Peyer's patch (tissue), 4 donors: Measurements from ENCODE around the gene NNMT. TPM values are rescaled to one million over a fixed set of nuclear protein-coding genes. Genes with fewer than 3 reads are reported as not detected.
A peak's percentile ranks its signal among the peaks of the same experiment; 100 is the strongest.

Experiments used
- DNase-seq, 3 donors: peaks; one replicate each; pipeline ENCODE4 v3.0.0-alpha.2; 2017 to 2019
- H3K27ac ChIP-seq, 4 donors: fragments of 200-600 bp; sonication (generic); one replicate each; pipeline ENCODE4 v1.5.1; 2016 to 2019
- H3K27me3 ChIP-seq, 2 donors: fragments of 200-600 bp; sonication (generic); one replicate each; pipeline ENCODE4 v1.5.1; 2019
- H3K36me3 ChIP-seq, 3 donors: fragments of 200-600 bp; sonication (generic); one replicate each; pipeline ENCODE4 v1.5.1; 2016 to 2019
- H3K4me1 ChIP-seq, 4 donors: fragments of 200-600 bp; sonication (generic); one replicate each; pipeline ENCODE4 v1.5.1; 2016 to 2019
- H3K4me3 ChIP-seq, 4 donors: fragments of 200-600 bp; sonication (generic); 1 replicate in 3 of 4; 2 replicates in 1 of 4; pipeline ENCODE4 v1.5.1; 2016 to 2019; ENCODE audit warnings: mild to moderate bottlenecking in 1 of 4
- H3K9me3 ChIP-seq, 4 donors: fragments of 200-600 bp; sonication (generic); one replicate each; pipeline ENCODE4 v1.5.1; 2016 to 2019; ENCODE audit warnings: mild to moderate bottlenecking in 1 of 4
- POLR2A ChIP-seq, 2 donors: fragments of 450-650 bp; IDR thresholded peaks; one replicate each; pipeline ENCODE4 v1.5.1; 2017; ENCODE audit warnings: antibody characterized with exemption in 2 of 2, mild to moderate bottlenecking in 2 of 2, moderate library complexity in 2 of 2
- total RNA-seq, 4 donors: library from RNA; depleted of rRNA; stranded (reverse); fragments of >200 nt; gene quantifications; one replicate each; pipeline ENCODE4 v1.1.0, GENCODE V29; 2016
- TF ChIP-seq, protein P1 (sequence below), 6 experiments: fragments of 450-650 bp in 4 of 6; fragments of 200-600 bp in 2 of 6; sonication (generic) in 1 of 6; IDR thresholded peaks; one replicate each; pipeline ENCODE4 v1.5.1; 2017 to 2019; ENCODE audit warnings: antibody characterized with exemption in 6 of 6, mild to moderate bottlenecking in 3 of 6, moderate library complexity in 1 of 6

Gene NNMT
- total RNA-seq, 4 donors from 2014 or later, result 43.6 to 413 (median 187) TPM

DNA sequence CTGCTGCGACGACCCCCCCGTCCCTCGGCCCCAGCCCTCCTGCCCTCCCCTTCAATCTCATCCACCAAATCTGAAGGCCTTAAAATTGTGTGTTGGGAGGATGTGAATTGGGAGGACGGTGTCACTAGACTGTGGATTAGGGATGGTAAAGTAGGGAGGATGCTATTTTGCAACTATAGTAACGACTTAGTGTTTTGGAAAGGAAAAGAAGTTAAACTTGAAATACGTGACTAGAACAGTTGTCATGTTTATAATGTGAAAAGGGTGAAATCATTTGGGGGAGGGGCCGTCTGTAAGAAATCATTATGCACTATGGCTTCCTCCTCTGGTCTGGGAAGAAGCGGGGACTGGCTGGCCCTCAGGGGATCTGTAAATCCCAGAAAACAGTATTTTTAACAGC, 43.4 kb upstream of the NNMT start:
- no peak for TF ChIP-seq POLR2A (IDR thresholded peaks at IDR 0.05)
- TF ChIP-seq, protein P1, sequence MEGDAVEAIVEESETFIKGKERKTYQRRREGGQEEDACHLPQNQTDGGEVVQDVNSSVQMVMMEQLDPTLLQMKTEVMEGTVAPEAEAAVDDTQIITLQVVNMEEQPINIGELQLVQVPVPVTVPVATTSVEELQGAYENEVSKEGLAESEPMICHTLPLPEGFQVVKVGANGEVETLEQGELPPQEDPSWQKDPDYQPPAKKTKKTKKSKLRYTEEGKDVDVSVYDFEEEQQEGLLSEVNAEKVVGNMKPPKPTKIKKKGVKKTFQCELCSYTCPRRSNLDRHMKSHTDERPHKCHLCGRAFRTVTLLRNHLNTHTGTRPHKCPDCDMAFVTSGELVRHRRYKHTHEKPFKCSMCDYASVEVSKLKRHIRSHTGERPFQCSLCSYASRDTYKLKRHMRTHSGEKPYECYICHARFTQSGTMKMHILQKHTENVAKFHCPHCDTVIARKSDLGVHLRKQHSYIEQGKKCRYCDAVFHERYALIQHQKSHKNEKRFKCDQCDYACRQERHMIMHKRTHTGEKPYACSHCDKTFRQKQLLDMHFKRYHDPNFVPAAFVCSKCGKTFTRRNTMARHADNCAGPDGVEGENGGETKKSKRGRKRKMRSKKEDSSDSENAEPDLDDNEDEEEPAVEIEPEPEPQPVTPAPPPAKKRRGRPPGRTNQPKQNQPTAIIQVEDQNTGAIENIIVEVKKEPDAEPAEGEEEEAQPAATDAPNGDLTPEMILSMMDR (IDR thresholded peaks at IDR 0.05), result no peak
- Histone ChIP-seq H3K27ac (no peak overlapping the region), H3K4me3 (no peak overlapping the region), H3K27me3 (no peaks in the 10 kb centered on the region), H3K36me3 (peaks cover 0 to 53% (median 0%) of the 10 kb centered on the region in 3 donors), H3K4me1 (peaks cover 0 to 10% (median 0%) of the 10 kb centered on the region in 4 donors), H3K9me3 (no peaks in the 10 kb centered on the region)
- no peak for DNase-seq

DNA sequence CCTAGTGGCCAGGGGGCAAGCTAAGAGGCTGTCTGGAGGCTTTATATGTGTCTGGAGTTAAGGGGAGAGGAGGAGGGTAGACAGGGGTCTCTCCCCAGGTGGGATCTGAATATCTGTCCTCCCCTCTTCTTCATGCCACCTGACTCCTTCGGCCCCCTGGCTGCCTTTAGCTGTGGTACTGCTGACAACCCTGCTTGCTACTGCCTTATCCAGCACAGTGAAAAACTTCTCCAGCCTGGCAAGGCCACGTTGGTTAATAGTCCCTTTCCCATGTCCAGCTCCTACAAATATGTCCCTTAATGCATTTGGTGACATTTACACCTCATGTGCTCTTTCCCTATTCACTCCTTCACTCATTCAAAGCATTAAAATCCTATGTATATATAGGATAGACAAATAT, 42.4 kb upstream of the NNMT start:
- Histone ChIP-seq H3K36me3 (peaks cover 0 to 43% (median 0%) of the 10 kb centered on the region in 3 donors), H3K4me3 (no peak overlapping the region), H3K27me3 (no peaks in the 10 kb centered on the region), H3K27ac (no peak overlapping the region), H3K4me1 (peaks cover 0 to 18% (median 0%) of the 10 kb centered on the region in 4 donors), H3K9me3 (no peaks in the 10 kb centered on the region)
- no peak for DNase-seq
- TF ChIP-seq POLR2A (IDR thresholded peaks at IDR 0.05), result no peak
- TF ChIP-seq, protein P1 (IDR thresholded peaks at IDR 0.05), result peak in 1 of 6 experiments; percentile 8

DNA sequence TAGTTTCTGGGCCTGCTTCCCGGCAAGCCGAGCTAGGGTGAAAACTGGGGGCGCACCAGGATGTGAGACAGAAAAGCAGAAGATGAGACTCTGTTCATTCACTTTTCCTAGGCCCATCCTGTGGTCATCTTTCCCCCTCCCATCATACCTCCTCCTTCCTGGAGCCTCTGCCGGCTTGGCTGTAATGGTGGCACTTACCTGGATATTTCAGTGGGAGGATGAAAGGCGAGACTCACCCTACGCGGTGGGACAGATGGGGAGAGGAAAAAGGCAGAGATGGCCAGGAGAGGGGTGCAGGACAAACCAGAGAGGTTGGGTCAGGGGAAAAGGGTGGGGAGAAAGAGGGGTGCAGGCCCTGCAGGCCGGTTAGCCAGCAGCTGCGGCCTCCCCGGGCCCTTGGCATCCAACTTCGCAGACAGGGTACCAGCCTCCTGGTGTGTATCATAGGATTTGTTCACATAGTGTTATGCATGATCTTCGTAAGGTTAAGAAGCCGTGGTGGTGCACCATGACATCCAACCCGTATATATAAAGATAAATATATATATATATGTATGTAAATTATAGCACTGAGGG, 41.5 kb upstream of the NNMT start:
- no peak overlapping the region for H3K4me3 ChIP-seq
- H3K4me1 ChIP-seq, result peaks cover 0 to 23% (median 4%) of the 10 kb centered on the region in 4 donors
- DNase-seq, result no peak
- H3K36me3 ChIP-seq, result peaks cover 0 to 38% (median 0%) of the 10 kb centered on the region in 3 donors
- TF ChIP-seq POLR2A (IDR thresholded peaks at IDR 0.05), result no peak
- TF ChIP-seq, protein P1 (IDR thresholded peaks at IDR 0.05), result no peak
- no peak overlapping the region for H3K27ac ChIP-seq
- no peaks in the 10 kb centered on the region for H3K27me3 ChIP-seq
- no peaks in the 10 kb centered on the region for H3K9me3 ChIP-seq

DNA sequence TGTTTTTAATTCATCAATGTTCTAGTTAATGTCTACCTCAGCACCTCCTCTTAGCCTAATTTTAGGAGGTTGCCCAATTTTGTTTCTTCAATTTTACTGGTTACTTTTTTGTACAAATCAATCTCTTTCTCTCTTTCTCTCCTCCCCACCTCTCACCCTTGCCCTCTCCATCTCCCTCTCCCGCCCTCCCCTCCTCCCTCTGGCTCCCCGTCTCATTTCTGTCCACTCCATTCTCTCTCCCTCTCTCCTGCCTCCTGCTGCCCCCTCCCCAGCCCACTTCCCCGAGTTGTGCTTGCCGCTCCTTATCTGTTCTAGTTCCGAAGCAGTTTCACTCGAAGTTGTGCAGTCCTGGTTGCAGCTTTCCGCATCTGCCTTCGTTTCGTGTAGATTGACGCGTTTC, 40.9 kb upstream of the NNMT start:
- no peaks in the 10 kb centered on the region for H3K9me3 ChIP-seq
- H3K27ac ChIP-seq, result no peak overlapping the region
- peaks cover 0 to 32% (median 0%) of the 10 kb centered on the region in 3 donors for H3K36me3 ChIP-seq
- H3K27me3 ChIP-seq, result no peaks in the 10 kb centered on the region
- TF ChIP-seq, protein P1 (IDR thresholded peaks at IDR 0.05), result no peak
- no peak for TF ChIP-seq POLR2A (IDR thresholded peaks at IDR 0.05)
- H3K4me1 ChIP-seq, result peaks cover 0 to 25% (median 5%) of the 10 kb centered on the region in 4 donors
- no peak for DNase-seq
- H3K4me3 ChIP-seq, result no peak overlapping the region

DNA sequence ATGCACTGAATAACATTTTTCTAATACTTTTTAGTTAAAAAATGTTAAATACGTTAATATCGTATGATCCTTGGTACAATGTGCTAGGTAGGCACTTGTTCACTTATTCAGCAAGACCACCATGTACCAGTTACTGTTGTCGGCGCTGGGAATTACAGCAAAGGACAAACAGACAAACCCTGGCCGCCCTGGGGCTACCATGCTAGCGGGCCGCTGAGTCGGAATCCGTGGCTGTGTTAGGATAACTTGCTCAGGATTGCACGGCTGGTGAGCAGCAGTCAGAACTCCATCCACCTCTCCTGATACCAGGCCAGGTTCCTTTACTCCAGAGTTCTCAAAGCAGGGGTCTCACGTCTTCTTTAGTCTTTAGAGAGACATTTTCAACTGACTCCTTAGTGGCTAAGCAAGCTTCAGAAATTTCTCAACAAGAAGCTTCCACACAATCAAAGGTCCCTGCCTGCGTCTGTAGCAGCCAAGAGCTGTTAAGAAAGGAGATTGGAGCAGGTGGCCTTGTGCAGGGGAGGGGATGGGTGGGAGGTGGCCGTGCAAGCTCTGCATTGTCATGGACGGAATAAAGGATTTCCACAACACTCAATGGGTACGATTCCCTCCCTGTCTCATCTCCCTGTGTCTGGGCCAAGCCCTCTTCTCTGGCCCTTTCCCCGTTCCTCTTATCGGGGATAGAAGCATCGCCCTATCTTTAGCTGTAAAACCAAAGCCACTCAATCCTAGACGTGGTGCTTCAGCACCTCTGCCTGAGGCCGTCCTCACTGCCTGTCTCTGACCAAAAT, 39.8 kb upstream of the NNMT start:
- H3K4me1 ChIP-seq, result peaks cover 0 to 31% (median 6%) of the 10 kb centered on the region in 4 donors
- H3K27me3 ChIP-seq, result no peaks in the 10 kb centered on the region
- no peak for DNase-seq
- no peak overlapping the region for H3K4me3 ChIP-seq
- no peaks in the 10 kb centered on the region for H3K9me3 ChIP-seq
- peaks cover 0 to 21% (median 0%) of the 10 kb centered on the region in 3 donors for H3K36me3 ChIP-seq
- peak overlapping the region in 2 of 4 donors; percentile 57 to 63 for H3K27ac ChIP-seq
- TF ChIP-seq POLR2A (IDR thresholded peaks at IDR 0.05), result no peak
- TF ChIP-seq, protein P1 (IDR thresholded peaks at IDR 0.05), result no peak
